22Rv1 (cell line): ENCODE measurements around the gene ATP2B2.

Experiments used
- ZFX ChIP-seq: fragments of 450-650 bp; IDR thresholded peaks from 2 replicates; pipeline ENCODE4 v1.6.1; 2017; ENCODE audit warnings: antibody characterized with exemption, borderline replicate concordance
- TF ChIP-seq, protein P1 (sequence below): fragments of 450-650 bp; IDR thresholded peaks from 2 replicates; pipeline ENCODE4 v1.5.1; 2017; ENCODE audit warnings: mild to moderate bottlenecking

DNA sequence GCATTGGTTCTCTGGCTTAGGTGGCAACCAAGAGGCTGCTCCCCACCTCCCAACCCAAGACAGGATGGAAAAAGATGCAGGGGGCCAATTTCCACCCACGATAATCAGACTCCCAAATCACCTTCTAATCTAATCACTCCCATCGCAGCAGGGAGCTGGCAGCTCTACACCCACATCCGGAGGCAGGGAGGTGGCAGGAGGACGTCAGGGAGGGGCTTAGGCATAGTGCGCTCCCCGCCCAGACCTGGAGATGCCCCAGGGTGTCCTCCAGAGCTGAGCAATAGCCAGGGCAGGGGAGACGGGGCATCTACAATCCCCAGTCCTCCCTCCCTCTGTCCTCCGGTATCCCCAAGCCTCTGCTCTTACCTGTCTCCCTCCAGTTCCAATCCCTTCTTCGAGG is 114.0 kb downstream of the ATP2B2 start:
- TF ChIP-seq, protein P1, sequence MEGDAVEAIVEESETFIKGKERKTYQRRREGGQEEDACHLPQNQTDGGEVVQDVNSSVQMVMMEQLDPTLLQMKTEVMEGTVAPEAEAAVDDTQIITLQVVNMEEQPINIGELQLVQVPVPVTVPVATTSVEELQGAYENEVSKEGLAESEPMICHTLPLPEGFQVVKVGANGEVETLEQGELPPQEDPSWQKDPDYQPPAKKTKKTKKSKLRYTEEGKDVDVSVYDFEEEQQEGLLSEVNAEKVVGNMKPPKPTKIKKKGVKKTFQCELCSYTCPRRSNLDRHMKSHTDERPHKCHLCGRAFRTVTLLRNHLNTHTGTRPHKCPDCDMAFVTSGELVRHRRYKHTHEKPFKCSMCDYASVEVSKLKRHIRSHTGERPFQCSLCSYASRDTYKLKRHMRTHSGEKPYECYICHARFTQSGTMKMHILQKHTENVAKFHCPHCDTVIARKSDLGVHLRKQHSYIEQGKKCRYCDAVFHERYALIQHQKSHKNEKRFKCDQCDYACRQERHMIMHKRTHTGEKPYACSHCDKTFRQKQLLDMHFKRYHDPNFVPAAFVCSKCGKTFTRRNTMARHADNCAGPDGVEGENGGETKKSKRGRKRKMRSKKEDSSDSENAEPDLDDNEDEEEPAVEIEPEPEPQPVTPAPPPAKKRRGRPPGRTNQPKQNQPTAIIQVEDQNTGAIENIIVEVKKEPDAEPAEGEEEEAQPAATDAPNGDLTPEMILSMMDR, result no peak
- TF ChIP-seq ZFX, result no peak
